Testis (tissue), 3 donors: Measurements from ENCODE around the gene HTR4. TPM values are rescaled to one million over a fixed set of nuclear protein-coding genes. Genes with fewer than 3 reads are reported as not detected.

Experiments
- DNase-seq: peaks from one replicate; pipeline ENCODE4 v3.0.0-alpha.2; 2019
- H3K27ac ChIP-seq, 2 donors: fragments of 200-600 bp; sonication (generic); one replicate each; pipeline ENCODE4 v1.5.1; 2019
- H3K27me3 ChIP-seq: fragments of 200-600 bp; sonication (generic); one replicate; pipeline ENCODE4 v1.5.1; 2019
- H3K36me3 ChIP-seq: fragments of 200-600 bp; sonication (generic); one replicate; pipeline ENCODE4 v1.5.1; 2017; ENCODE audit warnings: low read depth; ENCODE audit errors: missing control alignments
- H3K4me1 ChIP-seq: fragments of 200-600 bp; sonication (generic); one replicate; pipeline ENCODE4 v1.5.1; 2019
- H3K4me3 ChIP-seq, 2 donors: fragments of 200-600 bp; sonication (generic); one replicate each; pipeline ENCODE4 v1.5.1; 2017 to 2019
- H3K9me3 ChIP-seq: fragments of 200-600 bp; sonication (generic); one replicate; pipeline ENCODE4 v1.5.1; 2017
- POLR2A ChIP-seq: fragments of 450-650 bp; IDR thresholded peaks from one replicate; pipeline ENCODE4 v1.6.1; 2017; ENCODE audit warnings: antibody characterized with exemption, mild to moderate bottlenecking, moderate library complexity
- WGBS, 2 donors: methylation state at CpG; one replicate each; pipeline ENCODE4 v1.1.5; 2018; 5-methylcytosine and 5-hydroxymethylcytosine counted together
- intact Hi-C: fragments of 100-400 bp; cut with DNase I; formaldehyde crosslinking; loops from one replicate; pipeline ENCODE4 v1.15.1; 2023; ENCODE audit warnings: low total_unique reads
- polyA plus RNA-seq: library from polyadenylated mRNA; stranded (reverse); fragments of 350-450 nt; fragmentation: Illumina TruSeq; extraction: RNeasy Lipid Tissue Mini Kit (QIAGEN cat#74804); gene quantifications from one replicate; pipeline ENCODE4 v1.2.3, GENCODE V29; 2014; ENCODE audit warnings: low read depth, low replicate concordance; ENCODE audit not compliant: insufficient read depth
- total RNA-seq, 2 donors: library from RNA; depleted of rRNA; stranded (reverse); fragments of >200 nt; gene quantifications; one replicate each; pipeline ENCODE4 v1.2.3, GENCODE V29; 2016
- TF ChIP-seq, protein P1 (sequence below), 3 experiments: fragments of 450-650 bp in 2 of 3; fragments of 200-600 bp in 1 of 3; sonication (generic) in 1 of 3; IDR thresholded peaks; one replicate each; pipeline ENCODE4 v1.5.1; 2016 to 2019; ENCODE audit warnings: antibody characterized with exemption in 3 of 3, mild to moderate bottlenecking in 2 of 3, moderate library complexity in 1 of 3

The HTR4 gene
- total and polyA plus RNA-seq, 3 donors from 2014 or later, result 0.17 to 0.63 (median 0.56) TPM

DNA sequence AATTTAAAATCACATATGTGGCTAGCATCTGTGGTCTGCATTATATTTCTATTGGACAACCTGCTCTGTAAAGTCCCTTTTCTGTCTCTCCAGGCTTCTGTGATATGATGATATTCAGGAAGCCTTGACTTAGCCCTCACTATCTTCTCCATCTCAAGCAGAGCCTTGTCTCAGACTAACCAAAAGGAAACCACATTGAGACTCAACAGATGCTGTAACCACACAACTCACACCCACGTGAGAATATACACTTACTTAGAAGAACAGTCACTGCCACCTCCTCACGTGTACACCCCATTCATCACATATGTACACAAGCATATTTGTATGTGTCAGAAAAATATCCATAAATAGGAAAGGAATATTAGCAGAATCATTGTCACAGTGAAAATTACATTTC, 33.6 kb downstream of the HTR4 start:
- WGBS, 2 donors, result 34 to 37% methylated on average over 2 of the region's 2 CpGs

DNA sequence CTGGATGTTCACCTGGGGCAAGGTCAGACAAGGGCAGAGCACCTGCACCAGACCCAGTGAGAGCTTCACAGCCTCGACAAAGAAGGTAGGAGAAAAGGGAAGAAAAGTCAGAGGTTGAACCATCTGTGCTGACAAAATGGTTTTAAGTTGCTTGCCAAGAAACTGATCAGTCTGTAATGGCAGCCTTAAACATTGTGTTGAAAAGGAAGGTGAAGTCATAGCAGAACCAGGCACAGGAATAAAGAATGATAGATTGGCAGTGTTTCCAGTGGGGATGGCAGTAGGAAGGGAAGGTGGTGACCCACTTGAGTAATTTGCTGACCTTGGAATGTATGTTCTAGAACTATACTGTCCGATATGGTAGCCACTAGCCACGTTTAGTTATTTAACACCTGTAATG, 34.2 kb downstream of the HTR4 start:
- intact Hi-C loops, result no loop called here
- TF ChIP-seq, protein P1, sequence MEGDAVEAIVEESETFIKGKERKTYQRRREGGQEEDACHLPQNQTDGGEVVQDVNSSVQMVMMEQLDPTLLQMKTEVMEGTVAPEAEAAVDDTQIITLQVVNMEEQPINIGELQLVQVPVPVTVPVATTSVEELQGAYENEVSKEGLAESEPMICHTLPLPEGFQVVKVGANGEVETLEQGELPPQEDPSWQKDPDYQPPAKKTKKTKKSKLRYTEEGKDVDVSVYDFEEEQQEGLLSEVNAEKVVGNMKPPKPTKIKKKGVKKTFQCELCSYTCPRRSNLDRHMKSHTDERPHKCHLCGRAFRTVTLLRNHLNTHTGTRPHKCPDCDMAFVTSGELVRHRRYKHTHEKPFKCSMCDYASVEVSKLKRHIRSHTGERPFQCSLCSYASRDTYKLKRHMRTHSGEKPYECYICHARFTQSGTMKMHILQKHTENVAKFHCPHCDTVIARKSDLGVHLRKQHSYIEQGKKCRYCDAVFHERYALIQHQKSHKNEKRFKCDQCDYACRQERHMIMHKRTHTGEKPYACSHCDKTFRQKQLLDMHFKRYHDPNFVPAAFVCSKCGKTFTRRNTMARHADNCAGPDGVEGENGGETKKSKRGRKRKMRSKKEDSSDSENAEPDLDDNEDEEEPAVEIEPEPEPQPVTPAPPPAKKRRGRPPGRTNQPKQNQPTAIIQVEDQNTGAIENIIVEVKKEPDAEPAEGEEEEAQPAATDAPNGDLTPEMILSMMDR (IDR thresholded peaks at IDR 0.05), result no peak
- no peak for TF ChIP-seq POLR2A
- no peak overlapping the region for H3K27ac ChIP-seq
- H3K27me3 ChIP-seq, result no peaks in the 10 kb centered on the region
- H3K36me3 ChIP-seq, result no peaks in the 10 kb centered on the region
- WGBS, 2 donors, result 61 to 63% methylated on average over 3 of the region's 3 CpGs
- H3K4me1 ChIP-seq, result no peaks in the 10 kb centered on the region
- H3K9me3 ChIP-seq, result no peaks in the 10 kb centered on the region
- H3K4me3 ChIP-seq, result no peak overlapping the region
- no peak for DNase-seq

More for the DNA sequence above, 33.6 kb downstream of the HTR4 start:
- no peak for DNase-seq
- TF ChIP-seq, protein P1 (IDR thresholded peaks at IDR 0.05), result no peak
- TF ChIP-seq POLR2A, result no peak
- H3K4me1 ChIP-seq, result no peaks in the 10 kb centered on the region
- no peaks in the 10 kb centered on the region for H3K36me3 ChIP-seq
- intact Hi-C loops, result no loop called here
- H3K4me3 ChIP-seq, result no peak overlapping the region
- H3K27ac ChIP-seq, result no peak overlapping the region
- no peaks in the 10 kb centered on the region for H3K27me3 ChIP-seq
- H3K9me3 ChIP-seq, result no peaks in the 10 kb centered on the region

DNA sequence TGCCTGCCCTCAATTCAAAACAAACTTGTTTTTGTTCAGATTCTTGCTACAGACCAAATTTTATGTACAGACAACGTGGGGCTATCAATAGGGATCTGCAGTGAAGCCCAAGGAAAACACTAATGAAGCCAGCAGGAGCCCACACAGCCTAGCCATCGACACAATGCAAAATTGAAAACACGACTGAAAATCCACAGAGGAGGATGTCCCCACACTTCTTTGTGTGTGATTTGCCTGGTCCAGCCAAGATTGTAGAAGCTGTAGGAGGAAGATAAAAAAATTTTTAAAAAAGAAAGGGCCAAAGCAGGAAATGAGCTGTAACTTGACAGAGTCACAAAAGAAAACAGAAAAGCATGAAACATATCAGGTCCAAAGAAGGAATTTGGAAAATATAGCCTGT, 34.8 kb downstream of the HTR4 start:
- H3K36me3 ChIP-seq, result no peaks in the 10 kb centered on the region
- no peak for TF ChIP-seq POLR2A
- TF ChIP-seq, protein P1 (IDR thresholded peaks at IDR 0.05), result no peak
- DNase-seq, result no peak
- no peak overlapping the region for H3K27ac ChIP-seq
- H3K27me3 ChIP-seq, result no peaks in the 10 kb centered on the region
- intact Hi-C loops, result no loop called here
- H3K9me3 ChIP-seq, result no peaks in the 10 kb centered on the region
- WGBS, 2 donors, result 32 to 43% methylated on average over 3 of the region's 3 CpGs
- H3K4me3 ChIP-seq, result no peak overlapping the region
- no peaks in the 10 kb centered on the region for H3K4me1 ChIP-seq

DNA sequence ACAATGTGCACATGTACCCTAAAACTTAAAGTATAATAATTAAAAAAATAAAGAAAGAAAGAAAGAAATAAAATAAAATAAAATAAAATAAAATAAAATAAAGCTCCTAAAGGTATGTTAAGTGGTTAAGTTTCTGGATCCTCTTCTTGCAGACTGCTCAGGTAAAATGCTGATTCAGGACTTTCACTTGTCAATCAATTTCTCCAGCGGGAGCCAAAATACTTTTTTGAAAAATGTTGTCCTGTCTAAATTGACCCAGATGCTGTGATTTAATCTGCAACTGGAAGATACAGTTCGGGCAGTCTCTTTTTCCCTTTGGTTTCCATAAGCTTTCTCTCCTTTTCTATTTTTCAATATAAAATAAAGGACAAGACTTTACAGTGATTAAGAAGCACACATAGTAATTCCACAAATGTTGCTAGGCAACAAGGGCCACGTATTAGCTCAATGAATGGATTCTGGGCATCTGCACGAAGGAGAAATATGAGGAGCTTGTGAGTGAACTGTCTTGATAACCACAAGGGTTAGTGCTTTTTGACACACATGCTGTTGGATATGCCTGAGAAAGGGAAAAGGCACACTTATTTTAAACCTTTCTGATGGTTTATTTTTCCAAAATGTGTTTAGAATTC, 38.6 kb downstream of the HTR4 start:
- no peak for TF ChIP-seq POLR2A
- TF ChIP-seq, protein P1 (IDR thresholded peaks at IDR 0.05), result no peak
- no peaks in the 10 kb centered on the region for H3K36me3 ChIP-seq
- 55 to 58% methylated on average over 4 of the region's 4 CpGs for WGBS, 2 donors
- no peak overlapping the region for H3K4me3 ChIP-seq
- intact Hi-C loops, result no loop called here
- H3K27ac ChIP-seq, result no peak overlapping the region
- no peaks in the 10 kb centered on the region for H3K4me1 ChIP-seq
- DNase-seq, result no peak
- H3K9me3 ChIP-seq, result no peaks in the 10 kb centered on the region
- no peaks in the 10 kb centered on the region for H3K27me3 ChIP-seq

DNA sequence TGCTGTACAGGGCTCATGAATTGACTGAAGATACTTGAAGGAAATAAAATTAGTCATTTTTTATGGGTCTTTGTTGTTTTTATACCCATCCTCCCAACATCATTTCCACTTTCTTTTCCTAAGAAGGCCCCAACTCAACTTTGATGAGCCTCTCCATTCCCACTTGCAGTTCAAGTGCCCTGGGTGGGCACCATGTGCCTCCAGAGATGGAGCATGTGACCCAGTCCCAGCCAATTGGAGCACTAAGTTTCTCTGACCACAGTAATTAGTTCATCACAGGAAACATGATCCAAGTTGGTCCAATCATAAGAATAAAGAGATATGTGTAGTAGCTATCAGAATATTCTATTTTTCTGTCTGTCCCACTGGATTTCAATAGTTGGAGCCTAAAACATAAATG, 46.9 kb downstream of the HTR4 start:
- intact Hi-C loops, result no loop called here
- Histone ChIP-seq H3K27ac (no peak overlapping the region), H3K27me3 (no peaks in the 10 kb centered on the region), H3K9me3 (no peaks in the 10 kb centered on the region), H3K36me3 (no peaks in the 10 kb centered on the region), H3K4me3 (no peak overlapping the region), H3K4me1 (no peaks in the 10 kb centered on the region)
- no peak for TF ChIP-seq POLR2A
- TF ChIP-seq, protein P1 (IDR thresholded peaks at IDR 0.05), result no peak
- no peak for DNase-seq
